Neural crest cell (in vitro differentiated cells): Measurements from ENCODE around the gene RFX3. TPM values are rescaled to one million over a fixed set of nuclear protein-coding genes. Genes with fewer than 3 reads are reported as not detected.

Experiments used
- DNase-seq: peaks from one replicate; pipeline ENCODE4 v3.0.0; 2021; ENCODE audit warnings: low read depth, mixed read lengths, low spot score
- H3K27ac Mint-ChIP-seq: one replicate; pipeline ENCODE4 v1.8.0; 2021; ENCODE audit warnings: mild to moderate bottlenecking, mixed read lengths; ENCODE audit not compliant: unreplicated experiment
- H3K27me3 Mint-ChIP-seq: 2 replicates; pipeline ENCODE4 v1.8.0; 2021; ENCODE audit warnings: low read depth, mild to moderate bottlenecking, mixed read lengths
- H3K36me3 Mint-ChIP-seq: 2 replicates; pipeline ENCODE4 v1.8.0; 2021; ENCODE audit warnings: low read depth, mild to moderate bottlenecking, mixed read lengths
- H3K4me1 Mint-ChIP-seq: 2 replicates; pipeline ENCODE4 v1.8.0; 2021; ENCODE audit warnings: mixed read lengths
- H3K4me3 Mint-ChIP-seq: one replicate; pipeline ENCODE4 v1.8.0; 2021; ENCODE audit warnings: mild to moderate bottlenecking, mixed read lengths
- H3K9me3 Mint-ChIP-seq: 2 replicates; pipeline ENCODE4 v1.8.0; 2021; ENCODE audit warnings: mixed read lengths
- CTCF ChIP-seq: fragments of 200-600 bp; sonication (generic); conservative IDR thresholded peaks from 2 replicates; pipeline ENCODE4 v1.5.0; 2021; ENCODE audit warnings: antibody characterized with exemption, mild to moderate bottlenecking
- total RNA-seq: library from RNA; stranded (reverse); gene quantifications from 2 replicates; pipeline ENCODE4 v1.2.1, GENCODE V29; 2021

Gene RFX3
- total RNA-seq, 1 donor from 2014 or later, result 46.9 TPM

- no peaks in the 10 kb centered on the region for H3K27me3 Mint-ChIP-seq
- peaks cover 64% of the 10 kb centered on the region for H3K4me1 Mint-ChIP-seq
- peak overlapping the region; percentile 93 for H3K27ac Mint-ChIP-seq
- H3K36me3 Mint-ChIP-seq, result peaks cover 10% of the 10 kb centered on the region
- no peak for DNase-seq
- peaks cover 6% of the 10 kb centered on the region for H3K9me3 Mint-ChIP-seq
- TF ChIP-seq CTCF, result no peak
- H3K4me3 Mint-ChIP-seq, result peak overlapping the region; percentile 81
These were observed 27.1 kb downstream of the RFX3 start for GRCh38 chr9:3498691-3499090.

- Mint-ChIP-seq H3K36me3 (peaks cover 9% of the 10 kb centered on the region), H3K9me3 (peaks cover 7% of the 10 kb centered on the region), H3K4me3 (no peak overlapping the region), H3K27ac (peak overlapping the region; percentile 93), H3K4me1 (peaks cover 64% of the 10 kb centered on the region), H3K27me3 (no peaks in the 10 kb centered on the region)
- no peak for DNase-seq
- no peak for TF ChIP-seq CTCF
These were observed 27.9 kb downstream of the RFX3 start for GRCh38 chr9:3497857-3498256.

GRCh38 chr9:3497401-3497800 lies 28.4 kb downstream of the RFX3 start:
- no peak overlapping the region for H3K4me3 Mint-ChIP-seq
- H3K4me1 Mint-ChIP-seq, result peaks cover 61% of the 10 kb centered on the region
- peaks cover 7% of the 10 kb centered on the region for H3K36me3 Mint-ChIP-seq
- TF ChIP-seq CTCF, result no peak
- H3K27me3 Mint-ChIP-seq, result no peaks in the 10 kb centered on the region
- peaks cover 4% of the 10 kb centered on the region for H3K9me3 Mint-ChIP-seq
- H3K27ac Mint-ChIP-seq, result peak overlapping the region; percentile 5
- no peak for DNase-seq

GRCh38 chr9:3495855-3496254 lies 29.9 kb downstream of the RFX3 start:
- Mint-ChIP-seq H3K4me1 (peaks cover 61% of the 10 kb centered on the region), H3K9me3 (peaks cover 4% of the 10 kb centered on the region)
- TF ChIP-seq CTCF, result no peak

GRCh38 chr9:3492214-3492613 lies 33.6 kb downstream of the RFX3 start:
- no peak overlapping the region for H3K27ac Mint-ChIP-seq
- no peak for TF ChIP-seq CTCF
- H3K4me3 Mint-ChIP-seq, result no peak overlapping the region
- peaks cover 4% of the 10 kb centered on the region for H3K9me3 Mint-ChIP-seq
- H3K36me3 Mint-ChIP-seq, result peaks cover 4% of the 10 kb centered on the region
- peaks cover 53% of the 10 kb centered on the region for H3K4me1 Mint-ChIP-seq
- H3K27me3 Mint-ChIP-seq, result no peaks in the 10 kb centered on the region
- no peak for DNase-seq

More at GRCh38 chr9:3495855-3496254, 29.9 kb downstream of the RFX3 start:
- peak overlapping the region; percentile 54 for H3K27ac Mint-ChIP-seq
- no peaks in the 10 kb centered on the region for H3K27me3 Mint-ChIP-seq
- H3K36me3 Mint-ChIP-seq, result peaks cover 7% of the 10 kb centered on the region
- H3K4me3 Mint-ChIP-seq, result no peak overlapping the region
- no peak for DNase-seq

- peaks cover 5% of the 10 kb centered on the region for H3K36me3 Mint-ChIP-seq
- no peak for DNase-seq
- H3K27me3 Mint-ChIP-seq, result no peaks in the 10 kb centered on the region
- no peak overlapping the region for H3K4me3 Mint-ChIP-seq
- H3K27ac Mint-ChIP-seq, result no peak overlapping the region
- no peak for TF ChIP-seq CTCF
- peaks cover 53% of the 10 kb centered on the region for H3K4me1 Mint-ChIP-seq
- H3K9me3 Mint-ChIP-seq, result peaks cover 4% of the 10 kb centered on the region
These were observed 34.4 kb downstream of the RFX3 start for GRCh38 chr9:3491450-3491849.
